ENCODE data around the gene CYP2W1.

The CYP2W1 gene

DNA sequence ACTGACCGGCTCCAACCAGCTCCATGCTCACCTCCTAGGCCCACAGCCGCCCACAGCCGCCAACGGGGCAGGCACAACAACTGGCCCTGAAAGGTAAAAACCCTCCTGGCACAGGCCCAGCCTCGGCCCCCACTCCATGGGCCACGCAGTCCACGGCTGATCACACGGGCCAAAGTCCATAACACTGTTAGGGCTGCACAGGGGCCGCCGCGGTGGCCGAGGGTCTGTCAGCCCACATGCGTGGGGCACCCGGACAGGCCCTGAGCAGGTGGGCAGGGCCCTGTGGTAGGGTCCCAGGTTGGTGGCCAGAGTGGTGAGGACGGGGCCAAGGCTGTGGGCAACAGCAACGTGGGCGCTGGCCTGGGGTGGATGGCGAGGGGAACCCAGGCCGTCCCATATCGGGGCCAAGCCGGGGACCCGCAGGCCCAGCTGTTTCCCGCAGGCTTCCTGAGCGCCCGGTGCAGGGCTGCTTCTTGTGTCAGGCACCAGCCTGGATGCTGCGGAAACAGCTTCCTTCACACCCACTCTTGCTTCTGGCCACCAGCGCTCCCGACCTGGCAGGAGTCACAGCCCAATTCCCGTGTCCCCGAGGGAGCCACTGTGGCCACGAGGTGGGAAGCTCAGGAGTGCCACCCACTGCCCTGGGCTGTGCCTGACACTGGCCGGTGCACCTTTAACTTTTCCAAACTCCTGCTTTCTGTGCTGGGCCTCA is 29.2 kb downstream of the CYP2W1 start:
- H3K27ac Mint-ChIP-seq = no peak overlapping the region

DNA sequence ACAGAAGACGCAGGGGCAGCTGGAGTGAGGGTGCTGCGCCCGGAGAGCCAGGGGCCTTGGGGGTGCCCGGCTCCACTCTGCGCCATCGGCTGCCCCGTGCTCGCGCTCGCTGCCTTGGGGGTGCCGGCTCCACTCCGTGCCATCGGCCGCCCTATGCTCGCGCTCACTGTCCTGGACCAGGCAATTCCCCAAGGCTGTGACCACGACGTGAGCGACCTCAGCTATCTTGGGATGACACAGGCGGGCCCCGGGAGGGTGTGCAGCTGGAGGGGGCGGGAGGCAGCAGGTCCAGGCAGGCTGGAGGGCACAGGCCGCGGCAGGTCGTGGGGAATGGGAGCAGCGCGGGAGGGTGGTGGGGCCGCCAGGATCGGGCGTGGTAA is 29.7 kb downstream of the CYP2W1 start:
- H3K4me3 Mint-ChIP-seq = no peak overlapping the region
- H3K36me3 Mint-ChIP-seq (ENCODE audit: low read depth) = peaks cover 11% of the 10 kb centered on the region
- peaks cover 10% of the 10 kb centered on the region for H3K4me1 Mint-ChIP-seq
- no peak overlapping the region for H3K27ac Mint-ChIP-seq
- H3K27me3 Mint-ChIP-seq (ENCODE audit: low read depth) = no peaks in the 10 kb centered on the region
- TF ChIP-seq, protein P1, sequence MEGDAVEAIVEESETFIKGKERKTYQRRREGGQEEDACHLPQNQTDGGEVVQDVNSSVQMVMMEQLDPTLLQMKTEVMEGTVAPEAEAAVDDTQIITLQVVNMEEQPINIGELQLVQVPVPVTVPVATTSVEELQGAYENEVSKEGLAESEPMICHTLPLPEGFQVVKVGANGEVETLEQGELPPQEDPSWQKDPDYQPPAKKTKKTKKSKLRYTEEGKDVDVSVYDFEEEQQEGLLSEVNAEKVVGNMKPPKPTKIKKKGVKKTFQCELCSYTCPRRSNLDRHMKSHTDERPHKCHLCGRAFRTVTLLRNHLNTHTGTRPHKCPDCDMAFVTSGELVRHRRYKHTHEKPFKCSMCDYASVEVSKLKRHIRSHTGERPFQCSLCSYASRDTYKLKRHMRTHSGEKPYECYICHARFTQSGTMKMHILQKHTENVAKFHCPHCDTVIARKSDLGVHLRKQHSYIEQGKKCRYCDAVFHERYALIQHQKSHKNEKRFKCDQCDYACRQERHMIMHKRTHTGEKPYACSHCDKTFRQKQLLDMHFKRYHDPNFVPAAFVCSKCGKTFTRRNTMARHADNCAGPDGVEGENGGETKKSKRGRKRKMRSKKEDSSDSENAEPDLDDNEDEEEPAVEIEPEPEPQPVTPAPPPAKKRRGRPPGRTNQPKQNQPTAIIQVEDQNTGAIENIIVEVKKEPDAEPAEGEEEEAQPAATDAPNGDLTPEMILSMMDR (IDR thresholded peaks at IDR 0.05; ENCODE audit: unreplicated experiment in 3 of 3) = no peak
- H3K9me3 Mint-ChIP-seq = no peaks in the 10 kb centered on the region

More for the DNA sequence above, 29.2 kb downstream of the CYP2W1 start:
- peaks cover 11% of the 10 kb centered on the region for H3K36me3 Mint-ChIP-seq (ENCODE audit: low read depth)
- no peaks in the 10 kb centered on the region for H3K9me3 Mint-ChIP-seq
- TF ChIP-seq, protein P1 (IDR thresholded peaks at IDR 0.05; ENCODE audit: unreplicated experiment in 3 of 3) = no peak
- no peak overlapping the region for H3K4me3 Mint-ChIP-seq
- H3K27me3 Mint-ChIP-seq (ENCODE audit: low read depth) = no peaks in the 10 kb centered on the region
- peaks cover 10% of the 10 kb centered on the region for H3K4me1 Mint-ChIP-seq

DNA sequence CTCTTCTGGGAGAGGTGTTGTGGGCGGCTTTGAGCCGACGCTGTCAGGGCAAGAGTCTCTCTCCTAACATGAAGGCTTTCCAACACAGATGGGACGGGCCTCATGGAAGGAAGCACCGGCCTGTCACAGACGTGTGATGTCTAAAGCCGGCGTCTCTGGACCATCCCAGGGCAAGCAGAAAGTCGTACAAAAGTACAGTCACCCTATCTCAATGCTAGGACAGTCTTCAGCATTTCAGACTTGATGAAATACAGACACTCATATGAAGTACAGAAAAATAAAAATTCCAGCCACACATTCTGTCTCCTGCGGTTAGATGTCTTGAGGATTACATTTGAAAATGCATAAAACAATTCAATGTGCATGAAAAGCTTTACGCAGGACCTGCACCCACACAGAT is 30.6 kb downstream of the CYP2W1 start:
- Mint-ChIP-seq H3K9me3 (no peaks in the 10 kb centered on the region), H3K36me3 (ENCODE audit: low read depth) (peaks cover 16% of the 10 kb centered on the region), H3K27ac (peak overlapping the region; percentile 42 to 63 (median 47)), H3K27me3 (ENCODE audit: low read depth) (no peaks in the 10 kb centered on the region), H3K4me1 (peaks cover 10% of the 10 kb centered on the region), H3K4me3 (no peak overlapping the region)
- TF ChIP-seq, protein P1 (IDR thresholded peaks at IDR 0.05; ENCODE audit: unreplicated experiment in 3 of 3) = no peak

DNA sequence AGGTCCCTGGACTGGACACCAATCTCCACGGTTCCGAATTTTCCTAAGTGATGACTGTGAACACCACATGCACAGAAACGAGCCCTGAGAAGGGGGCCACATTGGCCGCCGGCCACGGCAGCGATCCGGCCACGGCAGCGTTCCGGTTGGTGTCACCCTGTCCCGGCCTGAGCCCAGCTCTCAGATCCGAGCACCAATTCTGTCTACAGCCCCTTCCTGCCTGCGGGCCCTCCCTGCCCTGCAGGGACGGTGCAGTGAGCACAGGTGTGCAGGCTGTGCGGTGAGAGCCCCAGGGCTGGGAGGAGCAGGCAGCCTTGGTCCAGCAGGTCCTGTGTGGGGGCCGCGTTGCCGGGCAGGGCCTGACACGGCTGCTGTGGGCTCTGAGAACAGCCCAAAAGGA is 31.7 kb downstream of the CYP2W1 start:
- H3K27me3 Mint-ChIP-seq (ENCODE audit: low read depth) = no peaks in the 10 kb centered on the region
- peaks cover 10% of the 10 kb centered on the region for H3K4me1 Mint-ChIP-seq
- H3K36me3 Mint-ChIP-seq (ENCODE audit: low read depth) = peaks cover 8% of the 10 kb centered on the region
- no peak overlapping the region for H3K4me3 Mint-ChIP-seq
- no peak overlapping the region for H3K27ac Mint-ChIP-seq
- TF ChIP-seq, protein P1 (IDR thresholded peaks at IDR 0.05; ENCODE audit: unreplicated experiment in 3 of 3) = no peak
- H3K9me3 Mint-ChIP-seq = no peaks in the 10 kb centered on the region

DNA sequence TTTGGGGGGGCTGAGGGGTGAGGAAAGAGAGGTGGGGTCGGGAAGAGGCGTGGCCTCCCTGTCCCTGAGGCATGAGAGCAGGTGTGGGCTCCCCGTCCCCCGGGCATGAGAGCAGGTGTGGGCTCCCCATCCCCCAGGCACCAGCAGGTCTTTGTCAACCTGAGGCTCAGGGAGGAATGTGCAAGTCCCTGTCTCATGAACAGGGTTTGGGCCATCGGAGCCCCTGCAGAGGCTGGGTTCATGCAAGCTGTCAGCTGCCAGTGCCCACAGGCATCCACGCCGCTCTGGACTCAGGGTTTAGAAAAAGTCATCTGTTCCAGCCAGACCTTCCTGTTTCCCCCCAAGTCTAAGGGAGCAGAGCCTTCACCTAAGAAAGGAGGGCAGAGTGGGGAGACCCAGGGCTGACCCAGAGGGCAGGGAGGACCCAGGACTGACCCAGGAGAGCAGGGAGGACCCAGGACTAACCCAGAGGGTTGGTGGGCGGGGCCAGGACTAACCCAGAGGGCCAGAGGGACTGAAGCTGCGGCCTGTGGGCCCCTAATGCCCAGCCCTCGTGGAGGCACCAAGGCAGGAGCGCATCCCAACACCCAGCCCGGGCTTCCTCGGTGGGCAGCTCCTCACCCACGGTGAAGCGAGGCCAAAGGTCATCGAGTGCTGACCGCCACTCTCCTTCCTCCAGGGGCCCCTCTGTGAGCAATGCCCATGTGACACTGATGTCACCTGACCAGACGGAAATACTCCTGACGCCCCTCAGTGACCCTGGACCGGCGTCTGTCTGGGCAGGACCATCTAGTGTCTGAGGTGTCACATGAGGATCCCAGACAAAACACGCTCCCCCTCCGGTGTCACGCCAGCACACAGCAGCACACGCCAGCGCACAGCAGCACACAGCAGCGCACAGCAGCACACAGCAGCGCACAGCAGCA is 32.5 kb downstream of the CYP2W1 start:
- Mint-ChIP-seq H3K27ac (peak overlapping the region in 1 of 3 experiments; percentile 35), H3K9me3 (no peaks in the 10 kb centered on the region), H3K27me3 (ENCODE audit: low read depth) (no peaks in the 10 kb centered on the region), H3K36me3 (ENCODE audit: low read depth) (peaks cover 6% of the 10 kb centered on the region), H3K4me3 (no peak overlapping the region), H3K4me1 (peaks cover 10% of the 10 kb centered on the region)
- TF ChIP-seq, protein P1 (IDR thresholded peaks at IDR 0.05; ENCODE audit: unreplicated experiment in 3 of 3) = no peak

Data from nephron (organoid).